ENCODE measurements around the gene CNGB1. TPM values are rescaled to one million over a fixed set of nuclear protein-coding genes. Genes with fewer than 3 reads are reported as not detected.

CNGB1 gene
- total RNA-seq, 1 experiment from 2014 or later, result not detected

GRCh38 chr16:57997176-57997527, 26.2 kb upstream of the CNGB1 start:
- no peak for TF ChIP-seq POLR2AphosphoS5 (IDR thresholded peaks at IDR 0.05; ENCODE audit: low read depth, low read length)
- TF ChIP-seq FOSL1 (IDR thresholded peaks at IDR 0.05; ENCODE audit: low read depth), result no peak
- ATAC-seq, result no peak
- H3K4me3 ChIP-seq (replicated peaks in 1 of 2; ENCODE audit: low read depth in 1 of 2, low read length in 2 of 2), result no peak overlapping the region
- no peaks in the 10 kb centered on the region for H3K9me2 ChIP-seq (ENCODE audit: insufficient read depth)
- no peak for DNase-seq (ENCODE audit: low read depth, low spot score)
- intact Hi-C loops (cut with micrococcal nuclease), result no loop called here
- peaks cover 17 to 39% of the 10 kb centered on the region in 2 experiments; a peak in 3 of 4 replicates for H3K4me1 ChIP-seq (ENCODE audit: control insufficient read depth in 1 of 2, insufficient read depth in 2 of 2, low read length in 2 of 2)
- no TSS peak for BruUV-seq (replicated peaks)
- H3K79me2 ChIP-seq (ENCODE audit: insufficient read depth, low read length), result peaks cover 5% of the 10 kb centered on the region
- no peaks in the 10 kb centered on the region for H3K27me3 ChIP-seq (ENCODE audit: insufficient read depth, low read length)
- RAD21 ChIA-PET (ENCODE audit: low non-redundant PET in 1 of 2, low total read pairs in 2 of 2, uncharacterized antibody in 2 of 2, unreplicated experiment in 2 of 2), result no interaction called here
- no peak overlapping the region for H3K9ac ChIP-seq (ENCODE audit: low read length)
- CTCF ChIA-PET, result no interaction called here
- no peak overlapping the region for H2AFZ ChIP-seq (ENCODE audit: low read depth, low read length, poor library complexity, severe bottlenecking)
- H3K36me3 ChIP-seq (ENCODE audit: control insufficient read depth in 1 of 2, insufficient read depth in 2 of 2, low read length in 2 of 2), result no peaks in the 10 kb centered on the region
- no peak overlapping the region for H3K4me2 ChIP-seq (ENCODE audit: low read length)
- H3K27ac ChIP-seq (ENCODE audit: low read depth, low read length), result no peak overlapping the region
- no peaks in the 10 kb centered on the region for H3K9me3 ChIP-seq (ENCODE audit: control insufficient read depth in 1 of 2, insufficient read depth in 1 of 2, low read depth in 1 of 2, low read length in 2 of 2)
- no peaks in the 10 kb centered on the region for H4K20me1 ChIP-seq (ENCODE audit: insufficient read depth)
- POLR2A ChIA-PET, result no interaction called here

DNA sequence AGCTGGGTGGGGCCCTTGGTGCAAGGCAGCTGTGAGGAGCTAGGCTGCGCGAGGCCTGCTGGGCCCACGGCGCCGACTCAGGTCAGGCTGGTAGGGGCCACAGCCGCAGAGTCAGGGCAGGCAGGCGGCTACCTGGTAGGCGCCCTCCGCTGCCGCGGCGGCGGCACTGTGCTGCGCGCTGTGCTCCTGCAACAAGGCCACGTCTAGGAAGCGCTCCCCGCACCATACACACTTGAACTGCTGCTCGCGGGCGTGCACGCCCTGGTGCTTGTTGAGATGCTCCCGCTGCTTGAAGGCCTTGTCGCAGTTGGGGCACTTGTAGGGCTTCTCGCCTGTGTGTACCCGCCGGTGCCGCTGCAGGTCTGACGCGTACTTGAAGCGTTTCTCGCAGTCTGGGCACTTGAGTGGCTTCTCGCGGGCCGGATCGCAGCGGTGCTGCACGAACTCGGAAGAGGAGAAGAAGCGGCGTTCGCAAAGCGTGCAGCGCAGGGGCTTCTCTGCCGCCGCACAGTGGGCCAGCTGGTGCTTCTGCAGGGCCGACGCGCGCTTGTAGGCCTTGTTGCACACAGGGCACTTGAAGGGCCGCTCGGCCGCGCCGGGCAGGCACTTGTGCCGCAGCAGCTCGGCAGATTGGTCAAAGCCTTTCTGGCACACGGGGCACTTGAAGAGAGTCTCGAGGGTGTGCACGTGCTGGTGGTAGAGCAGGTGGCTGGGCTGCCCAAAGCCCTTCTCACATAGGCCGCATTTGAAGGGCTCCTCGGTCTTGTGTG, 25.7 kb upstream of the CNGB1 start:
- DNase-seq (ENCODE audit: low read depth, low spot score), result no peak
- no peak overlapping the region for H3K9ac ChIP-seq (ENCODE audit: low read length)
- no TSS peak for BruUV-seq (replicated peaks)
- ChIA-PET POLR2A (no interaction called here), RAD21 (ENCODE audit: low non-redundant PET in 1 of 2, low total read pairs in 2 of 2, uncharacterized antibody in 2 of 2, unreplicated experiment in 2 of 2) (no interaction called here), CTCF (no interaction called here)
- H3K36me3 ChIP-seq (ENCODE audit: control insufficient read depth in 1 of 2, insufficient read depth in 2 of 2, low read length in 2 of 2), result no peaks in the 10 kb centered on the region
- H4K20me1 ChIP-seq (ENCODE audit: insufficient read depth), result no peaks in the 10 kb centered on the region
- intact Hi-C loops (cut with micrococcal nuclease), result no loop called here
- no peak overlapping the region for H3K27ac ChIP-seq (ENCODE audit: low read depth, low read length)
- no peaks in the 10 kb centered on the region for H3K79me2 ChIP-seq (ENCODE audit: insufficient read depth, low read length)
- H3K9me2 ChIP-seq (ENCODE audit: insufficient read depth), result no peaks in the 10 kb centered on the region
- no peak overlapping the region for H3K4me3 ChIP-seq (replicated peaks in 1 of 2; ENCODE audit: low read depth in 1 of 2, low read length in 2 of 2)
- TF ChIP-seq CBX3 (IDR thresholded peaks at IDR 0.05; ENCODE audit: low read depth), result no peak
- no peak for ATAC-seq
- H3K27me3 ChIP-seq (ENCODE audit: insufficient read depth, low read length), result no peaks in the 10 kb centered on the region
- H2AFZ ChIP-seq (ENCODE audit: low read depth, low read length, poor library complexity, severe bottlenecking), result no peak overlapping the region
- H3K4me2 ChIP-seq (ENCODE audit: low read length), result no peak overlapping the region
- peaks cover 16 to 34% of the 10 kb centered on the region in 2 experiments; a peak in 3 of 4 replicates for H3K4me1 ChIP-seq (ENCODE audit: control insufficient read depth in 1 of 2, insufficient read depth in 2 of 2, low read length in 2 of 2)
- H3K9me3 ChIP-seq (ENCODE audit: control insufficient read depth in 1 of 2, insufficient read depth in 1 of 2, low read depth in 1 of 2, low read length in 2 of 2), result no peaks in the 10 kb centered on the region

Measured in HCT116 (cell line).